Thoracic aorta (tissue), 2 donors: ENCODE results near the gene RNF166. TPM values are rescaled to one million over a fixed set of nuclear protein-coding genes. Genes with fewer than 3 reads are reported as not detected.

Experiments used
- ATAC-seq: fragments of 150-250 bp; one replicate; pipeline ENCODE4 v1.8.0; 2017; ENCODE audit warnings: low read depth; ENCODE audit not compliant: insufficient number of reproducible peaks, low FRiP score
- DNase-seq: peaks from one replicate; pipeline ENCODE4 v3.0.0-alpha.2; 2020; ENCODE audit warnings: low spot score
- H3K27ac ChIP-seq, 2 donors: fragments of 200-600 bp; sonication (generic); 1 replicate in 1 of 2; 2 replicates in 1 of 2; pipeline ENCODE4 v1.5.1; 2016; ENCODE audit warnings: mild to moderate bottlenecking in 2 of 2, moderate library complexity in 2 of 2
- H3K27me3 ChIP-seq: fragments of 200-600 bp; sonication (generic); replicated peaks from 2 replicates; pipeline ENCODE4 v1.6.0; 2016; ENCODE audit warnings: mild to moderate bottlenecking; ENCODE audit not compliant: insufficient read depth
- H3K36me3 ChIP-seq: fragments of 200-600 bp; sonication (generic); one replicate; pipeline ENCODE4 v1.5.1; 2016
- H3K4me1 ChIP-seq, 2 donors: fragments of 200-600 bp; sonication (generic); 1 replicate in 1 of 2; 2 replicates in 1 of 2; pipeline versions ENCODE4 v1.5.1 to v1.6.0; 2016; ENCODE audit warnings: low read depth in 2 of 2, mild to moderate bottlenecking in 1 of 2; ENCODE audit not compliant: control insufficient read depth in 1 of 2
- H3K4me3 ChIP-seq: fragments of 200-600 bp; sonication (generic); 2 replicates; pipeline ENCODE4 v1.5.1; 2016; ENCODE audit warnings: mild to moderate bottlenecking
- H3K9me3 ChIP-seq: fragments of 200-600 bp; sonication (generic); 2 replicates; pipeline ENCODE4 v1.5.1; 2016
- CTCF ChIP-seq: fragments of 200-600 bp; sonication (generic); IDR thresholded peaks from one replicate; pipeline ENCODE4 v1.5.1; 2019; ENCODE audit warnings: antibody characterized with exemption
- total RNA-seq, 2 donors: library from RNA; depleted of rRNA; stranded (reverse); fragments of >200 nt; gene quantifications; one replicate each; pipeline versions ENCODE4 v1.1.0 to v1.2.3, GENCODE V29; 2016

The RNF166 gene
- total RNA-seq, 2 donors from 2014 or later, result 20.7 to 36.6 TPM

- Histone ChIP-seq H3K4me3 (no peak overlapping the region), H3K36me3 (peaks cover 8% of the 10 kb centered on the region), H3K27ac (no peak overlapping the region), H3K9me3 (no peaks in the 10 kb centered on the region), H3K4me1 (peaks cover 0 to 16% of the 10 kb centered on the region in 2 donors), H3K27me3 (no peaks in the 10 kb centered on the region)
- no peak for TF ChIP-seq CTCF
- ATAC-seq, result no peak
- no peak for DNase-seq
These were observed 36.8 kb upstream of the RNF166 start for GRCh38 chr16:88742896-88743605.

DNA sequence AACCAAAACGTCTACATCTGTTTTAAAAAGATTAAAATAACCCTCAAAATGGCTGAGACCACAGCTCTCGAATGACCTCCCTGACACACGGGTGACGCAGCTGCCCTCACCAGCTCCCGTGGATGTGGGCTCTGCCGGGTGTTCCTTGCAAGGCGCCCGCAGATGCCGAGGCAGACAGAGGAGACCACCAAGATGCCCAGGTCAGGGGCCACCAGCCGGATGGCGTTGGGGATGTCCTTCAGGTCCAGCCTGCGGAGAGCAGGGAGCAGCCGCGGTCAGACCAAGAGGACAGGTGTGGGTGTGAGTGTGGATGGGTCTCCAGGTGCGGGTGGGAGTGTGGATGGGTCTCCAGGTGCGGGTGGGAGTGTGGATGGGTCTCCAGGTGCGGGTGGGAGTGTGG lies 35.2 kb upstream of the RNF166 start:
- no peak for ATAC-seq
- TF ChIP-seq CTCF, result no peak
- peaks cover 8% of the 10 kb centered on the region for H3K36me3 ChIP-seq

GRCh38 chr16:88740727-88741055 lies 34.5 kb upstream of the RNF166 start:
- H3K4me3 ChIP-seq, result no peak overlapping the region
- DNase-seq (no peak), ATAC-seq (no peak)
- H3K27ac ChIP-seq, result no peak overlapping the region
- H3K36me3 ChIP-seq, result peaks cover 8% of the 10 kb centered on the region
- H3K9me3 ChIP-seq, result no peaks in the 10 kb centered on the region
- no peak for TF ChIP-seq CTCF
- H3K4me1 ChIP-seq, result peaks cover 0 to 15% of the 10 kb centered on the region in 2 donors
- no peaks in the 10 kb centered on the region for H3K27me3 ChIP-seq

More for the DNA sequence above, 35.2 kb upstream of the RNF166 start:
- Histone ChIP-seq H3K4me3 (no peak overlapping the region), H3K27me3 (no peaks in the 10 kb centered on the region), H3K4me1 (peaks cover 0 to 15% of the 10 kb centered on the region in 2 donors), H3K27ac (no peak overlapping the region), H3K9me3 (no peaks in the 10 kb centered on the region)
- DNase-seq, result no peak

- DNase-seq (no peak), ATAC-seq (no peak)
- no peak for TF ChIP-seq CTCF
- peaks cover 0 to 15% of the 10 kb centered on the region in 2 donors for H3K4me1 ChIP-seq
- peaks cover 8% of the 10 kb centered on the region for H3K36me3 ChIP-seq
- no peaks in the 10 kb centered on the region for H3K27me3 ChIP-seq
- H3K4me3 ChIP-seq, result no peak overlapping the region
- no peak overlapping the region for H3K27ac ChIP-seq
- no peaks in the 10 kb centered on the region for H3K9me3 ChIP-seq
These were observed 33.9 kb upstream of the RNF166 start for GRCh38 chr16:88739977-88740726.

- DNase-seq (no peak), ATAC-seq (no peak)
- Histone ChIP-seq H3K27ac (no peak overlapping the region), H3K36me3 (peaks cover 14% of the 10 kb centered on the region), H3K4me1 (peaks cover 0 to 12% of the 10 kb centered on the region in 2 donors), H3K4me3 (no peak overlapping the region), H3K9me3 (no peaks in the 10 kb centered on the region), H3K27me3 (no peaks in the 10 kb centered on the region)
- no peak for TF ChIP-seq CTCF
These were observed 33.1 kb upstream of the RNF166 start for GRCh38 chr16:88739139-88739976.
